Osteocyte (in vitro differentiated cells): ENCODE data around the gene GSTO2. TPM values are rescaled to one million over a fixed set of nuclear protein-coding genes. Genes with fewer than 3 reads are reported as not detected.

Experiments used
- DNase-seq: peaks from one replicate; pipeline ENCODE4 v3.0.0; 2021; ENCODE audit warnings: mixed read lengths; ENCODE audit not compliant: unreplicated experiment; ENCODE audit errors: extremely low spot score
- H3K27ac Mint-ChIP-seq: one replicate; pipeline ENCODE4 v1.8.0; 2021; ENCODE audit warnings: mild to moderate bottlenecking, mixed read lengths; ENCODE audit not compliant: unreplicated experiment
- H3K27me3 Mint-ChIP-seq: one replicate; pipeline ENCODE4 v1.8.0; 2021; ENCODE audit warnings: mixed read lengths; ENCODE audit not compliant: unreplicated experiment
- H3K36me3 Mint-ChIP-seq: one replicate; pipeline ENCODE4 v1.8.0; 2021; ENCODE audit warnings: mixed read lengths; ENCODE audit not compliant: unreplicated experiment
- H3K4me1 Mint-ChIP-seq: one replicate; pipeline ENCODE4 v1.8.0; 2021; ENCODE audit warnings: mixed read lengths; ENCODE audit not compliant: unreplicated experiment
- H3K4me3 Mint-ChIP-seq: one replicate; pipeline ENCODE4 v1.8.0; 2021; ENCODE audit warnings: mild to moderate bottlenecking, moderate library complexity, mixed read lengths; ENCODE audit not compliant: unreplicated experiment
- H3K9me3 Mint-ChIP-seq: one replicate; pipeline ENCODE4 v1.8.0; 2021; ENCODE audit warnings: mixed read lengths; ENCODE audit not compliant: unreplicated experiment
- CTCF ChIP-seq: fragments of 200-600 bp; sonication (generic); IDR thresholded peaks from 2 replicates; pipeline ENCODE4 v1.5.0; 2021; ENCODE audit warnings: antibody characterized with exemption, mild to moderate bottlenecking, moderate library complexity
- total RNA-seq: library from RNA; stranded (reverse); gene quantifications from 2 replicates; pipeline ENCODE4 v1.2.1, GENCODE V29; 2021

The GSTO2 gene
- total RNA-seq, 1 donor from 2014 or later: 0.54 TPM

DNA sequence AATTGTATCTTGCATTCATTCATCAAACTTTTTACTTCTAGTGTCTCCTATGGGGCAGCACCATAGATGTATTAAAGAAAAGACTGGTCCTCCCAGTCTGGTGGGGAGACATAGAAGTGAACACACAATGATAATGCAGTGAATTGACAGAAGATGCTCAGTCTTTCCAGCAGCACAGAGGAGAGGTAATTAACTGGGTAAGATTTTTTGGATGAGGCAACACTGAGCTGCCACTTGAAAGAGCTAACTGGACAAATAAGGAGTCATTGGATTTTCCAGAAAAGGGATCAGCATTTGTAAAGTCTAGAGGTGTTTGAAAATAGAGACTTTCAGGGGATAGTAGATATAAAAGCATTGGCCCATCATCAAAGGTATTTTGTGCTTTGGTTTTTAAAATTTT lies 76.5 kb downstream of the GSTO2 start:
- H3K4me1 Mint-ChIP-seq: peaks cover 3% of the 10 kb centered on the region
- no peak for TF ChIP-seq CTCF
- H3K27ac Mint-ChIP-seq: no peak overlapping the region
- no peaks in the 10 kb centered on the region for H3K36me3 Mint-ChIP-seq
- no peaks in the 10 kb centered on the region for H3K27me3 Mint-ChIP-seq
- no peak overlapping the region for H3K4me3 Mint-ChIP-seq
- no peaks in the 10 kb centered on the region for H3K9me3 Mint-ChIP-seq
- DNase-seq: no peak

GRCh38 chr10:104345941-104346340 lies 77.0 kb downstream of the GSTO2 start:
- Mint-ChIP-seq H3K9me3 (no peaks in the 10 kb centered on the region), H3K27me3 (no peaks in the 10 kb centered on the region), H3K4me1 (peaks cover 3% of the 10 kb centered on the region), H3K4me3 (no peak overlapping the region), H3K36me3 (no peaks in the 10 kb centered on the region), H3K27ac (no peak overlapping the region)
- no peak for TF ChIP-seq CTCF
- DNase-seq: no peak

DNA sequence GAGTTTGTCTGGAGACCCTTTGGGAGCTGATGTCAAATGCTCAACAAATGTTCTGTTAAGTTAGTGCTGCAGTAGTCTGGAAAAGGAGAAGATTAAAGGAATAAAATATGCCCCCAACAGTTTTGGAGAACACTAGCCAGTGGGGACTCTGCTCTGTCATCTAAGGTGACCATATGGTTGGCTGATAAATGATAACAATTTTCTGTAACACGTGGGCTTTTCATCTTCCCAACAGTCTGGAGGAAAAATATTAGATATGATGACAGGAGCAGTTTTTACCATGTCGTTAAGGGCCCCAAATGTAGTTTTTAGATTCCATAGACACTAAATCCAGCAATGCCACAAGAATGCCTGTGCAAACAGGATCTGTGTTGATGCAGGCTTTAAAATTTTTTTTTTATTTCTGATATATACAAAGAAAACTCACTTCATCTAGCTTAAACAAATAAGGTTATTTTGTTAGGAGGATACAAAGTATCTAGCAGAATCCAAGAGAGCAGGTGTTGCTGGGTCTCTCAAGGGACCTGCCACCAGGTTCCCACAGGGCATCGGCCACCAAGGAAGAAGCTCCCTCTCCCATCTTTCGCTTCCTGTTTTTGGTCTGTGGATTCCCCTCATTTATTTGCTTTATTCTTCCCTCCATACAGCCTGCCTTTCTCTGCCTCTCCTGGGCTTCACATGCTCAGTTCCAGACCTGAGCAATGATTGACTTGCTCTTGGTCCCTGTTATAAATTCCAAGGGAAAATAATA lies 78.5 kb downstream of the GSTO2 start:
- DNase-seq: no peak
- no peak for TF ChIP-seq CTCF
- no peak overlapping the region for H3K4me3 Mint-ChIP-seq
- peaks cover 3% of the 10 kb centered on the region for H3K4me1 Mint-ChIP-seq
- H3K27me3 Mint-ChIP-seq: peaks cover 5% of the 10 kb centered on the region
- H3K36me3 Mint-ChIP-seq: no peaks in the 10 kb centered on the region
- H3K27ac Mint-ChIP-seq: no peak overlapping the region
- no peaks in the 10 kb centered on the region for H3K9me3 Mint-ChIP-seq

DNA sequence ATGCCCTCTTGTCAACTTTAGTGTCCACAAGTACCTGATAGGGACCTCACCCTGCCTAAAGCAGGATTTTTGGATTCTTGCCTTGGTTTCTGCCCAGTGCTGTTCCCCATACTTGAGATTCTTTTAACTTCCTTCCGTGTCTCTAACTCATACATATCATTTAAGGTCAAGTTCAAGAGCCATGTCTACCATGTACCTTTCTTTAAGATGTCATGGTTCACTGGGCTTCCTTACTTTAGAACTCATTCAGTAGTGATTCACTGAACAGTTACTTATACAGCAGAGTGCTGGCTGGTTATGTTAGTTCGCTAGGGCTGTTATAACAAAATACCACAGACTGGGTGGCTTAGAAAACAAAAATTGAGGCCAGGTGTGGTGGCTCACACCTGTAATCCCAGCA lies 79.6 kb downstream of the GSTO2 start:
- DNase-seq: no peak
- H3K27me3 Mint-ChIP-seq: peaks cover 10% of the 10 kb centered on the region
- no peak for TF ChIP-seq CTCF
- H3K4me1 Mint-ChIP-seq: no peaks in the 10 kb centered on the region
- no peak overlapping the region for H3K4me3 Mint-ChIP-seq
- H3K9me3 Mint-ChIP-seq: no peaks in the 10 kb centered on the region
- H3K27ac Mint-ChIP-seq: no peak overlapping the region
- H3K36me3 Mint-ChIP-seq: no peaks in the 10 kb centered on the region

- DNase-seq: no peak
- TF ChIP-seq CTCF: no peak
- no peaks in the 10 kb centered on the region for H3K36me3 Mint-ChIP-seq
- peaks cover 10% of the 10 kb centered on the region for H3K27me3 Mint-ChIP-seq
- no peaks in the 10 kb centered on the region for H3K4me1 Mint-ChIP-seq
- H3K27ac Mint-ChIP-seq: no peak overlapping the region
- H3K9me3 Mint-ChIP-seq: no peaks in the 10 kb centered on the region
- no peak overlapping the region for H3K4me3 Mint-ChIP-seq
Measured at GRCh38 chr10:104349623-104350126, 80.7 kb downstream of the GSTO2 start.
